Astrocyte (in vitro differentiated cells and primary cell): ENCODE measurements around the gene ANKRD39. TPM values are rescaled to one million over a fixed set of nuclear protein-coding genes. Genes with fewer than 3 reads are reported as not detected.
"Not testable (repeated sequence)": the region's sequence is repeated elsewhere in the genome, so short reads cannot be mapped to it uniquely, and the experiment has no call there.

ENCODE experiments used
- DNase-seq: peaks from one replicate; pipeline ENCODE4 v3.0.0-alpha.2; 2010; ENCODE audit warnings: low read depth
- FAIRE-seq: peaks from 2 replicates; lab custom pipeline; 2011; peaks lifted over from hg19 to GRCh38; lab: Jason Lieb, UNC
- H2AFZ ChIP-seq: 2 replicates; pipeline ENCODE4 v1.6.0; 2012; ENCODE audit warnings: low read depth, low read length, inconsistent platforms
- H3K27ac ChIP-seq: 2 replicates; pipeline ENCODE4 v1.5.1; 2011; ENCODE audit warnings: low read depth, low read length, inconsistent platforms
- H3K27me3 ChIP-seq: 2 replicates; pipeline ENCODE4 v1.6.0; 2011; ENCODE audit warnings: low read length, inconsistent platforms; ENCODE audit not compliant: insufficient read depth
- H3K36me3 ChIP-seq: 2 replicates; pipeline ENCODE4 v1.5.1; 2011; ENCODE audit warnings: low read length, inconsistent platforms; ENCODE audit not compliant: insufficient read depth
- H3K4me1 ChIP-seq: 2 replicates; pipeline ENCODE4 v1.5.1; 2011; ENCODE audit warnings: low read length, inconsistent platforms; ENCODE audit not compliant: insufficient read depth
- H3K4me2 ChIP-seq: 2 replicates; pipeline ENCODE4 v1.6.0; 2012; ENCODE audit warnings: low read length, inconsistent platforms
- H3K4me3 ChIP-seq: 2 replicates; pipeline ENCODE4 v1.5.1; 2011; ENCODE audit warnings: low read depth, mild to moderate bottlenecking, low read length, inconsistent platforms; ENCODE audit not compliant: insufficient read depth
- H3K79me2 ChIP-seq: 2 replicates; pipeline ENCODE4 v1.6.0; 2012; ENCODE audit warnings: mild to moderate bottlenecking, low read length, inconsistent platforms; ENCODE audit not compliant: insufficient read depth
- H3K9ac ChIP-seq: 2 replicates; pipeline ENCODE4 v1.6.0; 2012; ENCODE audit warnings: mild to moderate bottlenecking, low read length, inconsistent platforms
- H3K9me3 ChIP-seq: 2 replicates; pipeline ENCODE4 v1.5.1; 2012; ENCODE audit warnings: low read depth, mild to moderate bottlenecking, low read length, inconsistent platforms; ENCODE audit not compliant: insufficient read depth
- H4K20me1 ChIP-seq: 2 replicates; pipeline ENCODE4 v1.6.0; 2012; ENCODE audit warnings: low read length, inconsistent platforms; ENCODE audit not compliant: insufficient read depth
- H3K27ac Mint-ChIP-seq: one replicate; pipeline ENCODE4 v1.8.0; 2021; ENCODE audit warnings: mild to moderate bottlenecking, mixed read lengths; ENCODE audit not compliant: unreplicated experiment
- H3K27me3 Mint-ChIP-seq: one replicate; pipeline ENCODE4 v1.8.0; 2021; ENCODE audit warnings: low read depth, mixed read lengths; ENCODE audit not compliant: unreplicated experiment
- H3K36me3 Mint-ChIP-seq: one replicate; pipeline ENCODE4 v1.8.0; 2021; ENCODE audit warnings: low read depth, mixed read lengths; ENCODE audit not compliant: unreplicated experiment
- H3K4me1 Mint-ChIP-seq: one replicate; pipeline ENCODE4 v1.8.0; 2021; ENCODE audit warnings: low read depth, mixed read lengths; ENCODE audit not compliant: unreplicated experiment
- H3K4me3 Mint-ChIP-seq: one replicate; pipeline ENCODE4 v1.8.0; 2021; ENCODE audit warnings: mild to moderate bottlenecking, moderate library complexity, mixed read lengths; ENCODE audit not compliant: unreplicated experiment
- H3K9me3 Mint-ChIP-seq: one replicate; pipeline ENCODE4 v1.8.0; 2021; ENCODE audit warnings: mild to moderate bottlenecking, mixed read lengths; ENCODE audit not compliant: unreplicated experiment
- CTCF ChIP-seq: IDR thresholded peaks from 2 replicates; pipeline ENCODE4 v1.5.1; 2011; ENCODE audit warnings: low read depth, mild to moderate bottlenecking, inconsistent platforms, low read length, moderate library complexity; ENCODE audit not compliant: insufficient read depth
- EZH2 ChIP-seq: IDR thresholded peaks from 2 replicates; pipeline ENCODE4 v1.6.1; 2012; ENCODE audit warnings: mild to moderate bottlenecking, low read length, inconsistent platforms; ENCODE audit not compliant: insufficient read depth
- total RNA-seq: library from RNA; stranded (reverse); gene quantifications from 2 replicates; pipeline ENCODE4 v1.2.1, GENCODE V29; 2021

Gene ANKRD39
- total RNA-seq, 1 donor from 2014 or later, result 13.7 TPM

DNA sequence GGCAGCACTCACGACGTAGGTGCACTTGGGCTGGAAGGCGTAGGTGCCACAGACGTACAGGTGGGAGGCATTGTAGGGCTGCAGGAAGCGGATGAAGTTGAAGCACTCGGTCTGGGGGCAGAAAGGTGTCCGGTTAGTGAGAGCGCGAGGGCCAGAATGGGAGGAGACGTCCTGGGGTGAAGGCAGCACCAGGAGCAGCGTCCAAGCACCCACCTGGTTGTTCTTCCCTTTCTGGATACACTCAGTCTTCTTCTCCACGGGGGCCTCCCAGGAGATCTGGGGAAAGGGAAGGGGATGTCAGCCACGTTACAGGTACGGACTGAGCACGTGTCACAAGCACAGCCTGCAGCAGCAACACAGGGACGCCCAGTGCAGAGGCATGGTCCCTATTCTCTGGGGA, 7.8 kb upstream of the ANKRD39 start:
- FAIRE-seq (no peak), DNase-seq (no peak)
- Mint-ChIP-seq H3K36me3 (peaks cover 5% of the 10 kb centered on the region), H3K4me1 (peaks cover 6% of the 10 kb centered on the region), H3K9me3 (no peaks in the 10 kb centered on the region), H3K27me3 (no peaks in the 10 kb centered on the region), H3K4me3 (peak overlapping the region; percentile 64), H3K27ac (no peak overlapping the region)
- H3K9me3 ChIP-seq, result no peaks in the 10 kb centered on the region
- peaks cover 27% of the 10 kb centered on the region for H3K36me3 ChIP-seq
- no peak overlapping the region for H3K27ac ChIP-seq
- no peak overlapping the region for H3K9ac ChIP-seq
- H3K27me3 ChIP-seq, result no peaks in the 10 kb centered on the region
- TF ChIP-seq EZH2, result no peak
- no peak overlapping the region for H2AFZ ChIP-seq
- peaks cover 48% of the 10 kb centered on the region for H3K79me2 ChIP-seq
- no peak overlapping the region for H3K4me3 ChIP-seq
- no peak overlapping the region for H3K4me2 ChIP-seq
- peaks cover 63% of the 10 kb centered on the region for H4K20me1 ChIP-seq
- H3K4me1 ChIP-seq, result peaks cover 24% of the 10 kb centered on the region

DNA sequence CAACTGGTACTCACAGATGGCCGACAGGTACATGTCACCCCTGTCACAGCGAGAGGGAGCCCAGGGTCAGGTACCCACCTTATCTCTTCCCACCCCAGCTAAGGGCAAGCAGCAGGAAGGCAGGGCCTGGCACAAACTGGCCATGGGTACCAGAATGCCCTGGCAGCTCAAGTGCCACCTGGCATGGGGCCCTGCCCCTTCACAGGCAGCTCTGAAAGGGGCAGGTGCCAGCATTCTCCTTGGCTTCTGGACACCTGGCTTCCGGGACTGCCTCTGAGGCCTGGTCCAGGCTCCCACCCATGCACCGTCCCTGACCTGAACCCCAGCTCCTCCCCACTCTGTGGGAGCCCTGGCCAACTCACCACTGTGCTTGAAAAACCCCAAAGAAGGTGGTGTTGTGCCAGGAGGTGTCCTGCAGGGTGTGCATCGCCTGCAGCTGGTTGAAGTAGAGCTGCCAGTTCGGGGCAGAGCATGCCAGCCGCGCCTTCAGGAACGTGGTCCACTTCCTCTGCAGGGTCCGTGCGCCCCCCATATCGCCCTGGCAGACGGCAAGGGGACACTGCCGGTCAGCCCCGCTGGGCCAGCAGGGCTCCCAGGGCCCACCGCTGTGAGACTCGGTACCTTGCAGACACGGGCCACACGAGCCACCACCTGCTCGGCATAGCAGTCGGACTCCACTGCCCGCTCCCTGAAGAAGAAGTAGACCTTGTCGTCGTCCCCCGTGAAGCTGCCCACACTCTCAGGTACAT, 6.7 kb upstream of the ANKRD39 start:
- peaks cover 48% of the 10 kb centered on the region for H3K79me2 ChIP-seq
- TF ChIP-seq CTCF, result no peak
- no peak for TF ChIP-seq EZH2
- H3K9me3 ChIP-seq, result no peaks in the 10 kb centered on the region
- no peak overlapping the region for H3K27ac Mint-ChIP-seq
- H3K4me1 Mint-ChIP-seq, result peaks cover 6% of the 10 kb centered on the region
- H3K4me3 Mint-ChIP-seq, result no peak overlapping the region
- no peak overlapping the region for H3K27ac ChIP-seq
- DNase-seq, result no peak
- peaks cover 19% of the 10 kb centered on the region for H3K4me1 ChIP-seq
- H2AFZ ChIP-seq, result no peak overlapping the region
- H3K36me3 Mint-ChIP-seq, result peaks cover 5% of the 10 kb centered on the region
- H3K36me3 ChIP-seq, result peaks cover 30% of the 10 kb centered on the region
- no peaks in the 10 kb centered on the region for H3K27me3 ChIP-seq
- no peak overlapping the region for H3K4me2 ChIP-seq
- H3K27me3 Mint-ChIP-seq, result no peaks in the 10 kb centered on the region
- FAIRE-seq, result no peak
- H4K20me1 ChIP-seq, result peaks cover 73% of the 10 kb centered on the region
- no peak overlapping the region for H3K4me3 ChIP-seq
- no peak overlapping the region for H3K9ac ChIP-seq
- no peaks in the 10 kb centered on the region for H3K9me3 Mint-ChIP-seq

DNA sequence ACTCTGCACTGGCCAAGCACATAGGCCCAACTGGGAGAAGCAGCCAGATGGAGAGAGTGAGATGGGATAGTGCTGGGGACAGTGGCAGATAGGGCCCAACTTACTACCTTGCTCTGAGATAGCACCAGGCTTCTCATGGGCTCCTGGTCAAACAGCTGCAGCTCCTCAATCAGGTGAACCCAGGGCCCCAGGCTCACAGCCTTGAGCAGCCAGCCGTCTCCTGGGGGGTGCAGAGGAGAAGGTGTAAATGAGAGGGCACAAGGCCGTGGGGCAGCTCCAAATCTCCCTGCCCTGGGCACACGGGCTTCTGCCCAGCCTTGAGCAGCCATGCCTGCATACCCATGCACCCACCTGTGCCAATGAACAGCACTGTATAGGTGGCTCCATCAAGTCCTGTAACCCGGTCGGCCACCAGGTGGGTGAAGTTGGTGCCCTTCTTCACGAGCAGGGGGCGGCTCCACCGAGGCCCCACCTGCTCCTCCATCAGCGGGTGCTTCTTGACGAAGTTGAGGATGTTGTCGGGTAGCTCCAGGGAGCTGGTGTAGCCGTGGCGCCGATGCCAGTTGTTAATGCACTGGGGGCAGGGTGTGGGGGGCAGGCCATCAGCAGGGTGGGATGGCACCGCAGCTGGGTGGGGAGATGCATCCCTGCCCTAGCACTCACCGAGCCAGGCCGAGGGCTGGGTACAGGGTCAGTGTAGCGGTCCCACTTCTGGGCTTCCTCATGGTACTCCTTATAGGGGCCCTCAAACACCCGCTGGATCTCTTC, 5.9 kb upstream of the ANKRD39 start:
- no peak overlapping the region for H3K4me2 ChIP-seq
- FAIRE-seq (no peak), DNase-seq (no peak)
- Mint-ChIP-seq H3K36me3 (peaks cover 5% of the 10 kb centered on the region), H3K4me1 (peaks cover 12% of the 10 kb centered on the region), H3K4me3 (no peak overlapping the region), H3K27ac (no peak overlapping the region), H3K27me3 (no peaks in the 10 kb centered on the region), H3K9me3 (no peaks in the 10 kb centered on the region)
- H3K79me2 ChIP-seq, result peaks cover 47% of the 10 kb centered on the region
- peaks cover 80% of the 10 kb centered on the region for H4K20me1 ChIP-seq
- no peak overlapping the region for H3K4me3 ChIP-seq
- TF ChIP-seq CTCF (no peak), EZH2 (no peak)
- no peaks in the 10 kb centered on the region for H3K9me3 ChIP-seq
- peaks cover 24% of the 10 kb centered on the region for H3K4me1 ChIP-seq
- peaks cover 30% of the 10 kb centered on the region for H3K36me3 ChIP-seq
- no peaks in the 10 kb centered on the region for H3K27me3 ChIP-seq
- H3K9ac ChIP-seq, result no peak overlapping the region
- H3K27ac ChIP-seq, result no peak overlapping the region
- no peak overlapping the region for H2AFZ ChIP-seq

DNA sequence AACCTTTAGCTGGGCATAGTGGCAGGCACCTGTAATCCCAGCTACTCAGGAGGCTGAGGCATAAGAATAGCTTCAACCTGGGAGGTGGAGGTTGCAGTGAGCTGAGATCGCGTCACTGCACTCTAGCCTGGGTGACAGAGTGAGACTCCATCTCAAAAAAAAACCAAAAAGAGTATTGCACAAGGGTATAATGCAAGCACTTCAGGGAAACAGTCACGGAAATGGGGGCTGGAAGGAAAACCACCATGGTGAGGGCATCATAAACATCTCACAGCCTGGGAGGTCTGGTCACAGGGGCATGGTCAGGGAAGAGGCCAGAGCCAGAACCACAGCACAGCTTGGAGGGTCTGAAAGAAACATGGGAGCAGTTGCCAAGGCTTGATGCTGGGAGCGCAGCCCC, 5.2 kb upstream of the ANKRD39 start:
- Mint-ChIP-seq H3K4me3 (peak overlapping the region; percentile 27), H3K4me1 (peaks cover 12% of the 10 kb centered on the region)
- Histone ChIP-seq H3K36me3 (peaks cover 30% of the 10 kb centered on the region), H3K4me1 (peaks cover 25% of the 10 kb centered on the region), H4K20me1 (peaks cover 80% of the 10 kb centered on the region), H3K79me2 (peaks cover 40% of the 10 kb centered on the region)
- H3K9me3 ChIP-seq, FAIRE-seq, H3K4me3 ChIP-seq, H3K27me3 Mint-ChIP-seq, H2AFZ ChIP-seq, H3K27me3 ChIP-seq, H3K36me3 Mint-ChIP-seq, DNase-seq, H3K4me2 ChIP-seq, H3K27ac Mint-ChIP-seq, H3K9me3 Mint-ChIP-seq, H3K9ac ChIP-seq, H3K27ac ChIP-seq: not testable (repeated sequence)
